Measurements from ENCODE around the gene COL24A1.
"Not testable (repeated sequence)": the region's sequence is repeated elsewhere in the genome, so short reads cannot be mapped to it uniquely, and the experiment has no call there.

COL24A1 gene

DNA sequence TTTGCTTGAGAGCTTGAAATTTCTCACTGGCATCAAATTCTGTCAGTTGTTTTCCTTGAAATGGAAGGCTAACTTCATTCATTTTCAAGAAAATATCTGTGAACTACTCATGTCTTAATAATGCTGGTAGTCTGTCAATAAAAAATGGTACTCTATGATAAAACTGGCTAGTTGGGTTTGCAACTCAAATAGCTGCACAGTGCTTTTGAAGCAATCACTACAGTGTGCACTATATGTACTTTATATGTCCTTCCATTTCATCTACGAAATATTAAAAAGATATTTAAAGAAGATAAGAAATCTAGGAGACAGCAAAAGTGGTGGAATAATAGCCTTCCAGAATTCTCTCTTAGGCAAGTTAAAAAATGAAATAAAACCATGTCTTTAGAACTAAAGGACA is 408.5 kb downstream of the COL24A1 start:
- no peak for DNase-seq

DNA sequence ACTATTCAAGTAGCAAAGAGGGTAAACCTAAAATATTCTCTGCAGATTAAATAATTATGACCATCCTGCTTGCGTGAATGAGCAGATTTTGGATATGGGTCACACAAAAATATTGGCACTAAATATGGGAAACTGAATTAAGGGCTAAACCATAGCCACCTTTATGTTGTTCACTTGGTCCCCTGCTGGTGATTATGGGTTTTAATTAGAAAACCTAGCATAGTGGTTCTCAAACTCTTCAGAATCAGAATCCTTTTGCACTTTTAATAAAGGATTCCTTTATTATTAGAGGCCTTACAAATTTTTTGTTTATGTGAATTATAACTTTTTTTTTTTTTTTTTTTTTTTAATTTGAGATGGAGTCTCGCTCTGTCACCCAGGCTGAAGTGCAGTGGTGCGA is 409.8 kb downstream of the COL24A1 start:
- no peak for DNase-seq

DNA sequence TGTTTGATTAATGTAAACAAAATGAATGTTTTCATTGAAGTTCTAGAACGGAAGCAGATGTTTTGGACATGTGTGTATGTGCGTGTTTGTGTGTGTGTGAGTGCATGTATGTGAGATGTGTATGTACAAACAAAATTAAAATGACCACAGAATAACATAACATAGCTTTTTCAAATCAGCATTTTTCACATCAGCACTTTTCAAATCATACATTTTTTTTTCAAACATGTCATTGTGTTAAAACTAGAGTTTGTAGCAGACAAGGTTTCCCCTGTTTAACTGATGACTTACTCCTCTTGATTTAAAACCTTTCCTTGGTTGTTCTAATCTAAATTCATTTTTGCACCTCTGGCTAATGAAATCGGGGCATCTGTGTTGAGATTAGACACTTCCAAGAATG is 412.8 kb downstream of the COL24A1 start:
- no peak for DNase-seq

DNA sequence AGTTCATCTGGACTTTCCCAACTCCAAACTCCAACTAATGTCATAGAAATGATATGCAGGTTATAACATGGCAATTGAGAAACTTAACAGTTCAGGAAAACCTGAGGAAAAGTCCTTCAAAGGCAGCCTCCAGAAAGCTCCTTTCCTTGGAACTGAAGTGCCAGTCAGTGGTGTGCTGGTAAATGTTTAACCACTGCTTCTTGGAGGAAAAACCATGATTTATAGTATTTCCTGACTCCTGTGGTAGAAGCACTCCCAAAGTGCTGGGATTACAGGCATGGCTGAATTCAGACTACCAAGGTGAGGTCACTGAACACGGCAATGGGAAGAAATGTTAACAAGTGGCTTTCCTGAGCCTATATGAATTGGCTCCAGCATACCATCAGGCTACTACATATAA is 421.6 kb downstream of the COL24A1 start:
- DNase-seq = no peak

DNA sequence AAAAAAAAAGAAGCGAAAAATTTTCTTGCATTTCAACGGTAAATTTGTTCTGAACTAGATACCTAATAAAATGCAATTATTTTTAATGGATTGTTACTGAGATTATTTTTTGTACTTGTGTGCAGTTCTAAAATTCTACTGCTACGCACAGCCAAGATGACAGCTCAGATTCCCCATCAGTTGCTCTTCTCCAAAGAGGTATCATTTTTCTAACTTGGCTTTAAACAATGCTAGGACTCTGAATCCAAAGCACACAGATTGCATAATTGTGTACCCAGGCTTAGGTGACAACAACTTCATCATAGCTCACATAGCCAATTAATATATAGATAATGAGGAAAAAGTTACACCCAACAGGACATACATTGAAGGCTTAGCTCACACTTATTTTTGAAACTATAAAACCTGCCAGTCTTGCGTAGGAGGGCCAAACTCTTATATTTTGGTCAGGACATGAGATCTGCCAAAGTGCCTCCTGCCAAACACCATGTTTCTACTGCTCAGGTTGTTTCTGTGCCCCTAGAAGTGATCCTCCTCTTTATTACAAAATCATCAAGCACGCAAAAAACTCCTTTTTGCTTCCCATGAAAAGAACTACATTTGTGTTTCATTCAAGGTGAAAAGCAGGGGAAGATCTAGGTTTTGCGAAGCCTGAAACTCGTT is 437.8 kb downstream of the COL24A1 start:
- no peak for DNase-seq

DNA sequence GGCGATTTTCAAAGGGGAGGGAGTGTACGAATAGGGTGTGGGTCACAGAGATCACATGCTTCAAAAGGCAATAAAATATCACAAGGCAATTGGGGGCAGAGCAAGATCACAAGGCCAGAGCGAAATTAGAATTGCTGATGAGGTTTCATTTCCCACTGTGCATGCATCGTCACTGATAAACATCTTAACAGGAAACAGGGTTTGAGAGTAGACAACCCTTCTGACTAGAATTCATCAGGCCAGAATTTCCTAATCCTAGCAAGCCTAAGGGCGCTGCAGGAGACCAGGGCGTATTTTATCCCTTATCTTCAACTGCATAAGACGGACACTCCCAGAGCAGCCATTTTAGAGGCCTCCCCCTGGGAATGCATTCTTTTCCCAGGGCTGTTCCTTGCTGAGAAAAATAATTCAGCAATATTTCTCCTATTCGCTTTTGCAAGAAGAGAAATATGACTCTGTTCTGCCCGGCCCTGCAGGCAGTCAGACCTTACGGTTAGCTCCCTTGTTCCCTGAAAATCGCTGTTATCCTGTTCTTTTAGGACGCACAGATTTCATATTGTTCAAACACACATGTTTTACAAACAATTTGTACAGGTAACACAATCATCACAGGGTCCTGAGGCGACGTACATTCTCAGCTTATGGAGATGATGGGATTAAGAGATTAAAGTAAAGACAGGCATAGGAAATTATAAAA is 442.0 kb downstream of the COL24A1 start:
- not testable (repeated sequence) for DNase-seq

DNA sequence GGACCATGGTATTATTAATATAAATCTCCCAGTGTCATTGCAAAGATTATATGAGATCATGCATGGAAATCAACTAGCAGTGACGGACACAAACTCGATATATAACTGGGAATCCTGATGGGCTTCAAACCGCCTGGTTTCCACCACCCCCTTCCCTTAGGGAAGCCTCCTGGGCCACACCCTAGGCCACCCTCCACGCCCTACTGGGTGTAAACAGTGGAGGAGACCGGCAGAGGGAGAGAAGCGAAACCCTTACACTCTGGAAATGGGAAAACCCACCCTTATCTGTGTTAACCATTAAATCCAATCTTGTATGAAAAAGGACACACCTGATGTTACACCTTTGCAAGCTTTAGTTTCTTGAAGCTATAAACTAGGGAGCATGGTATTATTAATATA is 447.7 kb downstream of the COL24A1 start:
- no peak for DNase-seq

DNA sequence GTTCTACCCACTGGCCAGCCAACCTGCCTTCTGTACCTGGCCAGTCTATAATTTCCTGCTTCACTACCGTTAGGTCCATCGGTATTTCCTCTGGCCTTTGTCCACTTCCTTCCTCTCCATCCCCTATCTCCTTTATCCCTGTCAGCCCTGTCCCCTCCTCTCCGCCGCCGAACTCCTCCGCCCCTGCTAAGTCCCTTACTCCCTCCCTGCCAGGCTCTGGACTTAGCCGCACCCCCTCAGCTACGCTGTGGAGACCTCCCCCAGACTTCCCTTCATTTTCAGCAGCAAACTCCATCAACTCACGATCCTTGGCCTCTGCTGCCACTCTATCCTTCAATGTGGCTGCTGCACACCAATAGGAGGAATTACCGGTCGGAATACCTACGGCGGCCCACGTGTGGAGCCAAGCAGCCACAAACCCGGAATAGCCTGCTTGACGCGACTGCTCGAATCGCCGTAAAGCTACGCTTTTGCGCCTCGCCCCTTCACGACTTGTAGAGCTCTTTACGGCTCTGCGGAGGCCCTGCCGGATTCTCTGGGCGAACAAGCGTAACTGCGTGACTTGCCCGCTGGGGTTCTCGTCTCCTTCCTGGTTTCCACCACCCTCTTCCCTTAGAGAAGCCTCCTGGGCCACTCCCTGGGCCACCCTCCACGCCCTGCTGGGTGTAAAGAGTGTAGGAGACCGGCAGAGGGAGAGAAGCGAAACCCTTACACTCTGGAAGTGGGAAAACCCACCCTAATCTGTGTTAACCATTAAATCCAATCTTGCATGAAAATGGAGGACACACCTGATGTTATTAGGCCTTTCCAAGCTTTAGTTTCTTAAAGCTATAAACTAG is 448.4 kb downstream of the COL24A1 start, which contains the start of gene ZNHIT6:
ZNHIT6 (minus strand) TSS at position 444 of the 839 bp plus-strand sequence; CDS start at position 295, 149 bp downstream.
- peak; percentile 17 for DNase-seq

DNA sequence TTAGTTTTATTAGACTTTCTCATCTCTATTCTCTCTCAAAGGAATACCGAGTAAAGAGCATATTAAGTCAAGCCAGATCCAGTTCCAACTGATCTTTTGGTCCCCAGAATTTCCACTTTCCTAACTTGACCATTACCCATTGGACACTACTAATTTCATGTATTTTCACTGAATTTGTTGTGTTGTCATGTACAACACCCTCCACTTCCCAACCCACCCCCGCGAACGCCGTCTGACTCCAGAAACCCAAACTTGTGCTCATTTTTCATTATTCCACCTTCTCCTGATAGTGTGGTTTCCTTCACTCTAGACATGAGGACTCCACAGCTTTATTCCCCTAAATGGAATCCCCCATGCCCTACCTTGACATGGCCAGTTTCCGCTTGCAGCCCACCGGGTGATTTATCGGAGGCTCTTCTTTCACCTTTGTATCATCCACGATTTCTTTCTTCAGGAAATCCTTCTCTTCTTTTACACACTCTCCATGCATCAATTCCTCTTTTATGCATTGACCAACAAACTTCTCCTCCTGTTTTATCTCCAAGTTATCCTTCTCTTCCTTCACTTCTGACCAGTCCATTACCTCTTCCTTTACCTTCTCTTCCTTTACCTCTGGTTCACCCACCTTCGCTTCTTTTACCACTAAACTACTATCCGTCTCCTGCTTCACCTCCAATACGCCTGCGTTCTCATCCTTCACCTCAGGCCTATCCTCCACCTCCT is 449.1 kb downstream of the COL24A1 start:
- no peak for DNase-seq

DNA sequence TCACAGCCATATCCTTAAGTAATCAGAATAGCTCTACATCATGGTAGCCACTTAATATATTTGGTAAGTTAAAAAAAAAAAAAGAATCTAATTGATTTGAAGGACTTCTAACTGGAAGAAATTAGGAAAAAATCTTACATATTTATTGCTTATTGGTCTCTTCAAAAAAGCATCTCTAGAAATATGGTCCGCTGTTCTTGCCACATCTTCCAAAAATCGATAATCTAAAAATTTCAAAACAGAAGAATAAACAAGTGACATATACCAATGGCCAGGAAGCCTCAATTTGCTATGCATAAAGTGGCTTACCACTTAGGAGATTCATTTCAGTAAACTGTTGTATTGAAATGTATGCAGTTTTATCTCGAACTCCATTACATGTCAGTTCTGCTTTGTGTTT is 450.6 kb downstream of the COL24A1 start:
- no peak for DNase-seq

DNA sequence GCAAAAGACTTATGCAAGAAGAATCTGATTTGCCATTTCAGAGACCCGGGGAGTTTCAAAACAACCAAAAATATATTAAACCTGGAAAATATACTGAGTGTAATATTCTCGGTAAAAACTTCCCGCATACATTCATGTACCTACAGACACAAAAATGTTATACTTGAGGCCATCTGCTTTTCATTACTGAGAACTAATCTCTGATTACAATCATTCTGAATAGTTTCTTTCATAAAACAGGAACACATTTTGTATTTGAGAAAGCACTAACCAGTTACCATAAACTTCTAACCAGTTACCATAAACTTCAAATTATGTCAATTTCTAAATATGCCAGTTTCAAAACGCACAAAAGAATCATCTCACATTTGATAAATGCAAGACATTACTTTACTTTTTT is 456.1 kb downstream of the COL24A1 start:
- DNase-seq = no peak

DNA sequence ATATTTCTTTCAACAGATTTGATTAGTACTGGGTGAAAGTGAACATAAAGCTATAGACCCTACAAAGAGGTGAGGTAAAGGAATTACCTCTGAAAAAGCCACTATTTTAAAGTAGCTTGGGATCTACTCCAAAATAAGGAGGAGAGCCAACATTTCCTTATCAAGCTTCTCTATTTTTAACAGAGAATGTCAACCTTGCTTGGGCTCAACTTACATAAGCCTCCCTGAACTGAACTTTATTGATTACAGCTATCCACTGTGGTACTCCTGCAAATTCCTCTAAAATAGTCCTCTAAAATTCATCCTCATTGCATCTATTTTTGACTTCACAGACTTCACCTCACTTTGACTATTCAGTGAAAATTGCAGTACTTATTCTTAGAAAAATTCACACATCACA is 458.7 kb downstream of the COL24A1 start:
- no peak for DNase-seq

DNA sequence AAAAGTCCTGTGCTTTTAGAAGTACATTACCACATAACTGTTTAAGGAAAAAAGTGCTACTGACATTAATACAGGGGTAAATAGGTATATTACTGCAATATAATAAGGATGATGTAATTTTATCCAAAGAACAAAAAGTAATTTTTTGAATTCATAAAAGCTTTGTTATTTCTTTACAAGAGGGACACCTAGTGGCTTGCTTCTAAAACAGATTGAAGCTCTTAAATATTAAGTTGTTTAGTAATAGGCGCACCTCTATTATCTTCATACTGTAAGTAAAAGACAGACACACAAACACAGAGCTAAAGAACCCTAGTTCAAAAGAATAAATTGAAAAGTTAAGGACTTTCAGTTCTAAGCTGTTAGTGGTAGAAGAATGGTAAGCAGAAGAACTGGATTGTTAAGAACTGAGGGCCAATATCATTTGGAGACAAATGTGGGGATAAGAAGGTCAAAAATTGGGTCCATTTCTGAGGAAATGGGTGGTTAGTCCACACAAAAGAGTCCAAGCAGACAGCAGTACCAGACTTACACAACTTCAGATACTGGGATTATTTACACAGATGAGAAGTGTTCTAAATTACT is 463.8 kb downstream of the COL24A1 start:
- no peak for DNase-seq

DNA sequence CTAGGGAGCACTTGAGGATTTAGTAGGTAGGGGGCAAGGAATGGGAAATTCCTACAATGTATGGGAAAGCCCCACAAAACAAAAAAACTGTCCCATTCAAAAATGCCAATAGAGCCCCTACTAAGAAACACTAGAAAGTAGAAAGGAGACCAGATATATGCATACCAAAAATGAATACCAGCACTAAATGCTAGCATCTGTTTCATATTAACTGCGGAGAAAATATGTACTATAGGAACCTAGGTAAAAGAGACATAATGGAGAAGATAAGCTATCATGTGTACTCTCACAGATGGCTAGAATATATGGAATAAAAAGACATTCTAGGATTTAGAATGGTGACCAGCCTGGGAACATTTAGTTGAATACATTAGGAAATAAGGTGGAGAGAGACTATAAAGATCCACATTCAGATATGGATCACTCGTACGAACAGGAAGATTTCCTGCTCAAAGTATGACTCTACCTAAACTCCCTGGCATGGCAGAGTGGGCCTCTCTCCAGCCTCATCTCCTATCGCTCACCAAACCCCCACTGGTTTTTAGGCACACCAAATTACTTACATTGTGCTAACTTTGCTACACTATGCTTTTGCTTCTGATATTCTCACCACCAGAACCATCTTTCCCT is 466.7 kb downstream of the COL24A1 start:
- no peak for DNase-seq

DNA sequence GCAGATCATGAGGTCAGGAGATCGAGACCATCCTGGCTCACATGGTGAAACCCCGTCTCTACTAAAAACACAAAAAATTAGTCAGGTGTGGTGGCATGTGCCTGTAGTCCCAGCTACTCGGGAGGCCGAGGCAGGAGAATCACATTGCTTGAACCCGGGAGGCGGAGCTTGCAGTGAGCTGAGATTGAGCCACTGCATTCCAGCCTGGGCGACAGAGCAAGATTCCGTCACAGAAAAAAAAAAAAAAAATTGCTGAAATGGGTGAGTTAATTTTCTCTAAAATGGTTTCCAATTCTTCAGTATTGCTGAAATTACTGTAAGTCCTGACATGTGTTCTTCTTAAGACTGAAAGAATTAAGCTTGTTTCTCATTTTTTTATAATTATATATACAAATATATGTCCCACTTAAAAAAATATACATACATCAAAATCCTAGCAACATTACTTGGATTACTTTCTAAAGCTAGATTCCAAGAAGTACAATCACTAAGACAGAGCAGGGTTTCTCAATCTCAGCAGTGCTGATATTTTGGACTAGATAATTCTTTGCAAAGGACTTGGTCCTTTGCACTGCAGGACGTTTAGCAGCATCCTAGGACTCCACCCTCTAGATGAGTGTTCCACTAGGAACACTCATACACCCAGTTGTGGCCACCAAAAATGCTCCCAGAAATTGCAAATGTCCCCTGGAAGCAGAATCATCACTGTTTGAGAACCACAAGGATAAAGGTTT is 473.1 kb downstream of the COL24A1 start:
- no peak for DNase-seq

DNA sequence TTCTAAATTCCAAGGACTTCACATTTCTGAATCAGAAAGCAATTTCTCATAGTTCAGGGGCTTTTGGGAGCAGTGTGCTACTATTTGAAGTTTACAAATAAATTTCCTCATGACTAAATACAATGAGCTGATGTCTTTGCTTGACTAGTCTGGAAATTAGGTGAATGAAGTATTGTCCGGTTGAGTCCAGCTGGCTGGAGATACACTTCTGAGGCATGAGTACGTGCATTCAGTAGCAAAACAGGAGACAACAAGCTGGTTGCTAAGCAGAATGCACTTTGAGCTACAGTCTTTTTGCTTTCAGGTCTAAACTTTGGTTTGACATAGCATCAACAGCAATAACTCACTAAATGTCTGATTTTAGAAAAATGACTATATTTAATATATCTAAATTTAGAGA is 475.5 kb downstream of the COL24A1 start:
- no peak for DNase-seq

Measured in 8988T (cell line).